ENCODE measurements around the gene ABCC5.
A peak's percentile ranks its signal among the peaks of the same experiment; 100 is the strongest.
"Not testable (repeated sequence)": the region's sequence is repeated elsewhere in the genome, so short reads cannot be mapped to it uniquely, and the experiment has no call there.

Gene ABCC5

GRCh38 chr3:184045995-184046394, 28.3 kb upstream of the ABCC5 start:
- TF ChIP-seq, protein P1, sequence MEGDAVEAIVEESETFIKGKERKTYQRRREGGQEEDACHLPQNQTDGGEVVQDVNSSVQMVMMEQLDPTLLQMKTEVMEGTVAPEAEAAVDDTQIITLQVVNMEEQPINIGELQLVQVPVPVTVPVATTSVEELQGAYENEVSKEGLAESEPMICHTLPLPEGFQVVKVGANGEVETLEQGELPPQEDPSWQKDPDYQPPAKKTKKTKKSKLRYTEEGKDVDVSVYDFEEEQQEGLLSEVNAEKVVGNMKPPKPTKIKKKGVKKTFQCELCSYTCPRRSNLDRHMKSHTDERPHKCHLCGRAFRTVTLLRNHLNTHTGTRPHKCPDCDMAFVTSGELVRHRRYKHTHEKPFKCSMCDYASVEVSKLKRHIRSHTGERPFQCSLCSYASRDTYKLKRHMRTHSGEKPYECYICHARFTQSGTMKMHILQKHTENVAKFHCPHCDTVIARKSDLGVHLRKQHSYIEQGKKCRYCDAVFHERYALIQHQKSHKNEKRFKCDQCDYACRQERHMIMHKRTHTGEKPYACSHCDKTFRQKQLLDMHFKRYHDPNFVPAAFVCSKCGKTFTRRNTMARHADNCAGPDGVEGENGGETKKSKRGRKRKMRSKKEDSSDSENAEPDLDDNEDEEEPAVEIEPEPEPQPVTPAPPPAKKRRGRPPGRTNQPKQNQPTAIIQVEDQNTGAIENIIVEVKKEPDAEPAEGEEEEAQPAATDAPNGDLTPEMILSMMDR (IDR thresholded peaks at IDR 0.05; ENCODE audit: insufficient read depth, missing control alignments) = no peak
- DNase-seq (ENCODE audit: insufficient read length, low spot score) (no peak), FAIRE-seq (no peak)

- TF ChIP-seq, protein P1 (IDR thresholded peaks at IDR 0.05; ENCODE audit: insufficient read depth, missing control alignments) = no peak
- no peak for DNase-seq (ENCODE audit: insufficient read length, low spot score)
- FAIRE-seq = no peak
Observed at GRCh38 chr3:184042617-184043016, 24.9 kb upstream of the ABCC5 start.

GRCh38 chr3:184040010-184040409, 22.3 kb upstream of the ABCC5 start:
- no peak for FAIRE-seq
- no peak for DNase-seq (ENCODE audit: insufficient read length, low spot score)
- TF ChIP-seq, protein P1 (IDR thresholded peaks at IDR 0.05; ENCODE audit: insufficient read depth, missing control alignments) = no peak

DNA sequence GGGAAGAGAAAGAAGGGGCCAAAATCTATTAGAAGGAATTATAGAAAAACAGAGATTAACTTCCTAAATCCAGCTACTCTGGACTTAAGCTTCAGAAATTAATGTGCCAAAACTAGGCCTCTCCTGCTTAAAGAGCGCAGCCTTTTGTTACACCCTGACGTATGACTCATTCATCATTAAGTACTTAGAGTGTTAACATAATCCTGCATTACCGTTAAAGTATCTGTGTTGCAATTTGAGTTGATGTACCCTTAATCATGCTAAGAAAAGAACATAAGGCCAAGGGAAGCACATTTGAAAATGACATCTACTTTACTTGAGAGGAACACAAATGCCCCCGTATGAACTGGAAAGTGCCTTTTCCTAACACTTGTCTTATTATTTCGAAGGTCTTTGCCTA, 21.7 kb upstream of the ABCC5 start:
- DNase-seq (ENCODE audit: insufficient read length, low spot score) = peak; percentile 62
- TF ChIP-seq, protein P1 (IDR thresholded peaks at IDR 0.05; ENCODE audit: insufficient read depth, missing control alignments) = no peak
- peak; percentile 92 for FAIRE-seq

- FAIRE-seq; DNase-seq (ENCODE audit: insufficient read length, low spot score): not testable (repeated sequence)
Observed at GRCh38 chr3:184038307-184038706, 20.6 kb upstream of the ABCC5 start.

- FAIRE-seq (no peak), DNase-seq (ENCODE audit: insufficient read length, low spot score) (no peak)
- TF ChIP-seq, protein P1 (IDR thresholded peaks at IDR 0.05; ENCODE audit: insufficient read depth, missing control alignments) = no peak
Observed at GRCh38 chr3:184037816-184038215, 20.1 kb upstream of the ABCC5 start.

DNA sequence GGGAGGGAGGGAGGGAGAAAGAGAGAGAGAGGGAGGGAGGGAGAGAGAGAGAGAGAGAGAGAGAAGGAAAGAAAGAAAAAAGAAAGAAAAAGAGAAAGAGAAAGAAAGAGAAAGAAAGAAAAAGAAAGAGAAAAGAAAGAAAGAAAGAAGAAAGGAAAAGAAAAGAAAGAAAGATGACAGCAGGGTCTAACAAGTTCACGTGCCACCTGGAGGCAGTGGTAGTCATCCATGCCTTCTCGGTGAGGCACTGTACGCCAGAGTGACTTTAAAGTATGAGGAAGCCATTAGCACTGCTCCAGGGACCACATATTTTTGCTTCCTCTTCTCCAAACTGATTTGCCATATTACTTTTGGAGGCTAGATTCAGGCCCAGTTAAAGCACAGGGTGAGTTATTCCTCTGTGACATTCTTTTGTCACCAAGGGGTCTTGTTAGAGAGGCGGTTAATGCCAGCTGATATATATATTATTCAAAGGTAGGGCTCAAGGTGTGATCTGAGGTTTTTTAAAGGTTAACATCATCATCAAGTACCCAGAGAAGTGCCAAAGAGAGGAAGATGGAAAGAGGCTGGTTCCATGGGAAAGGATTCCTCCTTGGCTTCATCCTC, 13.6 kb upstream of the ABCC5 start, which contains the start of gene HTR3D:
Gene HTR3D, plus strand, starts transcription at position 556 of the 606 bp plus-strand sequence. Its CDS starts 0 bp downstream, at position 556.
- FAIRE-seq (no peak), DNase-seq (ENCODE audit: insufficient read length, low spot score) (no peak)

More for the DNA sequence above, 13.6 kb upstream of the ABCC5 start, which contains the start of gene HTR3D:
- TF ChIP-seq, protein P1 (IDR thresholded peaks at IDR 0.05; ENCODE audit: insufficient read depth, missing control alignments) = no peak
